Adipocyte (in vitro differentiated cells): ENCODE data around the gene WDCP.

Experiments used
- DNase-seq: peaks from one replicate; pipeline ENCODE4 v3.0.0-alpha.2; 2015; ENCODE audit warnings: low read depth
- H3K27me3 ChIP-seq: replicated peaks from 2 replicates; pipeline ENCODE4 v1.7.0; 2013; ENCODE audit warnings: mild to moderate bottlenecking, low read length, moderate library complexity; ENCODE audit not compliant: control insufficient read depth, insufficient read depth
- H3K36me3 ChIP-seq: 2 replicates; pipeline ENCODE4 v1.7.0; 2013; ENCODE audit warnings: low read length, mild to moderate bottlenecking, moderate library complexity; ENCODE audit not compliant: control insufficient read depth, insufficient read depth, severe bottlenecking
- H3K4me1 ChIP-seq: 2 replicates; pipeline ENCODE4 v1.7.0; 2013; ENCODE audit warnings: mild to moderate bottlenecking, low read length, moderate library complexity; ENCODE audit not compliant: control insufficient read depth, insufficient read depth
- H3K4me3 ChIP-seq: 2 replicates; pipeline ENCODE4 v1.7.0; 2013; ENCODE audit warnings: mild to moderate bottlenecking, low read length, moderate library complexity
- H3K9ac ChIP-seq: 2 replicates; pipeline ENCODE4 v1.7.0; 2013; ENCODE audit warnings: mild to moderate bottlenecking, low read length, moderate library complexity
- H3K9me3 ChIP-seq: 2 replicates; pipeline ENCODE4 v1.7.0; 2013; ENCODE audit warnings: mild to moderate bottlenecking, low read length, moderate library complexity; ENCODE audit not compliant: control insufficient read depth

The WDCP gene

GRCh38 chr2:24010477-24011249, 36.5 kb downstream of the WDCP start:
- no peak for DNase-seq
- no peaks in the 10 kb centered on the region for H3K36me3 ChIP-seq
- H3K4me3 ChIP-seq, result peak overlapping the region; percentile 74
- H3K27me3 ChIP-seq, result peaks cover 17% of the 10 kb centered on the region
- peak overlapping the region; percentile 60 for H3K9ac ChIP-seq
- H3K4me1 ChIP-seq, result peaks cover 10% of the 10 kb centered on the region
- no peaks in the 10 kb centered on the region for H3K9me3 ChIP-seq

DNA sequence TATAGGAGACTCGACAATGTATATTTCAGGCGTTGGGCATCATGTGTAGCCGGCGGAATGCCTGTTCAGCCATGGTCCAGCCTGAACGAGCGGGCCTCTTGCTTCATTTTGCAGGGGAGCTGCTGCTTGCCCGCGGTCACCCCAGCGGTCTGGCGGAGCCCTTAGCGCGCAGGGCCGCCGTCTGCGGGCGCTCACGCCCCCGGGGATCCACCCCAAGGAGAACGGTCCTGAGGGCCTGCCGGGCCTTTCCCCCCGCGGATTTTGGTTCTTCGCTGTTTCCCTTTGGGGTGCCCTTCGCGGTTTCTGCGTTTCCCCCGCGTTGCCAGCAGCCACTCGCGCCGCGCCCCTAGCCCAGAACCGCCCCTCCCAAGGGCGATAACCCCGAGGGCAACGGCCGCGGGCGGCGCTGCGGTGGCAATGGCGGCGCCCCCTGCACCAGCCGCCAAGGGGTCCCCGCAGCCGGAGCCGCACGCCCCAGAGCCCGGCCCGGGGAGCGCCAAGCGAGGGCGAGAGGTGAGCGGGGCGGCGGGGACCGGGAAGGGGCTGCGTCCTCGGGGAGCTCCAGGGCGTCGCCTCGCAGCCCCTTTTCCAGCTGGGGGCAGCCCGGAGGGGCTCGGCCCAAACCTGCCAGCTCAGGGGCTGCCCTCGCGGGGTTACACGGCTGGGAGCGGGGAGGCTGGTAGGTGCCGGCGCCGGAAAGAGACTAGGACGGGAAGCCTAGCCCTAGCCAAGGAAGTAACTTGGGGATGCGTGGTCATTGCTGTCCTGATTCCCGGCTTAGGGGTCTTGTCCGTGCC, 37.3 kb downstream of the WDCP start, which contains the start of gene MFSD2B:
MFSD2B (plus strand) TSS at position 406 of the 797 bp plus-strand sequence; CDS start at position 418, 12 bp downstream.
- H3K27me3 ChIP-seq, result peaks cover 17% of the 10 kb centered on the region
- H3K9me3 ChIP-seq, result no peaks in the 10 kb centered on the region

DNA sequence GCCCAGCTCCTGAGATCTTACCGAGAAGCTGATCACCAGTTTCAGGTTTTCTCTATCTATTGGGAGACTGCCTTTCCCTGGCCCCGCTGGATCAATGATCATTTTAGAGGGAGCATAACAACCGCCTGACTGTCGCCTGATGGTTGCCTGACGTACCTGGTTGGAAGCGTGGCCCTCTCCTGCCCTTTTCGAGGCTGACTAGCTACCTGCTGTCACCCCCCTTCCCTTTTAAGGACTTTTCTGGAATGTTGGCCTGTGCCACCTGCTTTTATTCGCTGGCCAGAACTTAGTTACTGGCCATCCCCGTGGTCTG, 37.9 kb downstream of the WDCP start:
- Histone ChIP-seq H3K36me3 (no peaks in the 10 kb centered on the region), H3K9ac (peak overlapping the region; percentile 60), H3K4me3 (peak overlapping the region; percentile 74), H3K27me3 (peaks cover 17% of the 10 kb centered on the region), H3K4me1 (peaks cover 4% of the 10 kb centered on the region), H3K9me3 (no peaks in the 10 kb centered on the region)
- DNase-seq, result no peak

More for the DNA sequence above, 37.3 kb downstream of the WDCP start, which contains the start of gene MFSD2B:
- Histone ChIP-seq H3K4me3 (peak within 1 kb of the TSS; percentile 74), H3K9ac (peak within 1 kb of the TSS; percentile 60), H3K4me1 (peaks cover 4% of the 10 kb centered on the region), H3K36me3 (no peaks in the 10 kb centered on the region)
- DNase-seq, result peak; percentile 26

DNA sequence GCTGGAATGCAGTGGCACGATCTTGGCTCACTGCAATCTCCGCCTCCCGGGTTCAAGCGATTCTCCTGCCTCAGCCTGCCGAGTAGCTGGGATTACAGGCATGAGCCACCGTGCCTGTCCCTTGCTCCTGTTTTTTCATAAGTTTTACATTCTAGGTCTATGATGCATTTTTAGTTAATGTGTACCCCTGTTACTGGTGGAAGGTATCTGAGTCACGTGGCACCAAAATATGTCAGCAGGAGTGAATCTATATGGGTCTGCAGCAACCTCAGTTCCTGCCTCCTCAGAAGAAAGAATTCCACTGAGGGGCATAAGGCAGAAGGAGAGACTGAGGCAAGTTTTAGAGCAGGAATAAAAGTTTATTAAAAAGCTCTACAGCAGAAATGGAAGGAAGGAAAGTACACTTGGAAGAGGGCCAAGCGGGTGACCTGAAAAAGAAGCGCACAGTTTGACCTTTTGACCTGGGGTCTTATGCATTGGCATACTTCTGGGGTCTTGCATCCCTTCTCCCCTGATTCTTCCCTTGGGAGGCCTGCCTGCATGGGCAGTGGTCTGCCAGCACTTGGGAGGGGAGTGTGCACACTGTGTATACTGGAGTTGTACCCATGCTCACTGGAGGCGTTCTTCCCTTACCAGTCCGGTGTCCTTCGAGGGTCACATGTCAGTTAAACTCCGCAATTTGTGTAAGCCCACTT, 38.4 kb downstream of the WDCP start:
- H3K9ac ChIP-seq, result no peak overlapping the region
- H3K4me3 ChIP-seq, result no peak overlapping the region
- no peaks in the 10 kb centered on the region for H3K36me3 ChIP-seq
- peaks cover 17% of the 10 kb centered on the region for H3K27me3 ChIP-seq
- DNase-seq, result no peak
- H3K9me3 ChIP-seq, result no peaks in the 10 kb centered on the region
- H3K4me1 ChIP-seq, result peaks cover 4% of the 10 kb centered on the region

DNA sequence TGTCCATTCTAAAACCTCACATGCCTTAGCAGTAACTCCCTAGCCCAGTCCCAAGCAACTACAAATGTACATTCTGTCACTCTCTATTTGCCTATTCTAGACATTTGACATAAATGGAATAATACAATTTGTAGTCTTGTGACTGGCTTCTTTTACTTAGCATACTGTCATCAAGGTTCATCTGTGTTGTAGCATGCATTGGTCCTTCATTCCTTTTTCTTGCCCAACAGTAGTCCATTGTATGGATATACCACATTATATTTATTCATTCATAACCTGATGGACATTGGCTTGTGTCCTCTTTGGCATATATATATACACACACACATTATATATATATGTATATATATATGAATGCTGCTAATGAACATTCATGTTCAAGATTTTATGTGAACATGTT, 39.5 kb downstream of the WDCP start:
- DNase-seq, result no peak

DNA sequence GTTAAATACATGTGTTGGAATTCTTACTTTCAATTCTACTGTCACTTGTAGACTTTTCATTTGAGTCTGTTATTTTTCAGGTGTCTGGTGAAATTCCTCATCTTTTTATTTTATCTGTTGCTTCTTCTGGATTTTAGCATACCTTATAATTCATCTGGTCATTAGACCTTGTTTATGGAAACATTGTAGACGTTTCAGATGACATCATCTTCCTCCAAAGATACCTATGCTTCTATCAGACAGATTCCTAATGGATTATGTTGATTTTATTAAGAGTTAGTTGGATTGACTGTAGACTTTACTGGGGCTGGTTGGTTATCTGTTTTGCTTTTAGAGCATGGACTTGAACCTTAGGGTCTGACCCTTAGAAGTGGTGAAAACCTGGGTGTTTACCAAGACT, 52.6 kb downstream of the WDCP start:
- H3K36me3 ChIP-seq, result peaks cover 16% of the 10 kb centered on the region
- H3K4me1 ChIP-seq, result no peaks in the 10 kb centered on the region
- H3K4me3 ChIP-seq, result no peak overlapping the region
- no peak for DNase-seq
- no peak overlapping the region for H3K9ac ChIP-seq
- no peaks in the 10 kb centered on the region for H3K9me3 ChIP-seq
- H3K27me3 ChIP-seq, result no peaks in the 10 kb centered on the region

More for the DNA sequence above, 39.5 kb downstream of the WDCP start:
- Histone ChIP-seq H3K36me3 (no peaks in the 10 kb centered on the region), H3K27me3 (peaks cover 17% of the 10 kb centered on the region), H3K9ac (no peak overlapping the region), H3K9me3 (no peaks in the 10 kb centered on the region), H3K4me3 (no peak overlapping the region), H3K4me1 (peaks cover 4% of the 10 kb centered on the region)

DNA sequence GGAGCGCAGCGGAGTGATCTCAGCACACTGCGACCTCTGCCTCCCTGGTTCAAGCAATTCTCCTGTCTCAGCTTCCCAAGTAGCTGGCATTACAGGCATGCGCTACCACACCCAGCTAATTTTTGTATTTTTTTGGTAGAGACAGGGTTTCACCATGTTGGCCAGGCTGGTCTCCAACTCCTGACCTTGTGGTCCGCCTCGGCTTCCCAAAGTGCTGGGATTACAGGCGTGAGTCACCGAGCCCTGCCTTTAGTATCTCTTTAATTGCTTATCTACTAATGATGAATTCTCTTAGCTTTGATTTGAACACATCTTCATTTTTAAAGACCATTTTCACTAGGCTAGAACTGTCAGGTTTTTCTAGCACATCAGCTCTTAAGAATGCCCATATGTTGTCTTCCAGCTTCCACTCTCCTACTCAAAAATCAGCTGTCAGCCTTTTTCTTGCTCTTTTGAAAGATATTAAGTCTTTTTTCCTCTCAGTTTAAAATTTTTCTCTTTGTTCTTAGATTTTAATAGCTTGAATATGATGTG, 53.4 kb downstream of the WDCP start:
- no peak overlapping the region for H3K4me3 ChIP-seq
- no peak for DNase-seq
- H3K4me1 ChIP-seq, result no peaks in the 10 kb centered on the region
- H3K27me3 ChIP-seq, result no peaks in the 10 kb centered on the region
- peaks cover 8% of the 10 kb centered on the region for H3K36me3 ChIP-seq
- H3K9me3 ChIP-seq, result no peaks in the 10 kb centered on the region
- no peak overlapping the region for H3K9ac ChIP-seq

DNA sequence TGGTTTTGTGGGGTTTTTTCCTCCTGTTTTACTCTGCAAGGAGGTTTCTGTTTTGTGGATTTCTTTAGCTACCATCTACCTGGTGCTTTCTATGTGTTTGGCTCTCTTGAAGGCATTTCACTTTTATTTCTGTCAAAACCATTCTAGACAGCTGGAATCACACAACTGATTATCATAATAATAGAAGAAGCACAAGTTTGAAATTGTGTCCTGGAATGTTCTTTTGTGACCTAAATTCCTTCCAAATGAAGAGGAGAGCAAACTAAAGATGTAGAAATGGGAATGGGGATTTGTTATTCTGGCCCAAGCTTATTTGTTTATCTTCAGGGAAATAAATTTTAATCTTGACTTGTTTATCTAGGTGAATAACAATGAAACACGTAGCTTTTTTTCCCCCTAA, 54.3 kb downstream of the WDCP start:
- Histone ChIP-seq H3K4me3 (no peak overlapping the region), H3K36me3 (peaks cover 4% of the 10 kb centered on the region), H3K9me3 (no peaks in the 10 kb centered on the region), H3K27me3 (no peaks in the 10 kb centered on the region), H3K9ac (no peak overlapping the region), H3K4me1 (no peaks in the 10 kb centered on the region)
- DNase-seq, result peak; percentile 8

GRCh38 chr2:23988371-23988770, 58.8 kb downstream of the WDCP start:
- Histone ChIP-seq H3K27me3 (no peaks in the 10 kb centered on the region), H3K36me3 (peaks cover 22% of the 10 kb centered on the region), H3K4me1 (no peaks in the 10 kb centered on the region), H3K4me3 (no peak overlapping the region), H3K9ac (no peak overlapping the region), H3K9me3 (no peaks in the 10 kb centered on the region)
- DNase-seq, result peak; percentile 24
